ENCODE measurements around the gene SERTM1. TPM values are rescaled to one million over a fixed set of nuclear protein-coding genes. Genes with fewer than 3 reads are reported as not detected.
A peak's percentile ranks its signal among the peaks of the same experiment; 100 is the strongest.

Gene SERTM1
- total RNA-seq, 1 donor from 2014 or later: not detected

- H3K4me3 ChIP-seq (ENCODE audit: low read depth, low read length): no peak overlapping the region
- DNase-seq (ENCODE audit: low read depth): no peak
- no peak for TF ChIP-seq CTCF (conservative IDR thresholded peaks at IDR 0.05; ENCODE audit: low read depth, low read length)
Measured at GRCh38 chr13:36681894-36682624, 8.2 kb downstream of the SERTM1 start.

- H3K4me3 ChIP-seq (ENCODE audit: low read depth, low read length): no peak overlapping the region
- no peak for TF ChIP-seq CTCF (conservative IDR thresholded peaks at IDR 0.05; ENCODE audit: low read depth, low read length)
Measured at GRCh38 chr13:36683701-36684100, 9.9 kb downstream of the SERTM1 start.

GRCh38 chr13:36685927-36686326 lies 12.1 kb downstream of the SERTM1 start:
- peak; percentile 18 for DNase-seq (ENCODE audit: low read depth)
- TF ChIP-seq CTCF (conservative IDR thresholded peaks at IDR 0.05; ENCODE audit: low read depth, low read length): no peak
- H3K4me3 ChIP-seq (ENCODE audit: low read depth, low read length): no peak overlapping the region

More at GRCh38 chr13:36683701-36684100, 9.9 kb downstream of the SERTM1 start:
- no peak for DNase-seq (ENCODE audit: low read depth)

GRCh38 chr13:36696410-36697010 lies 22.7 kb downstream of the SERTM1 start:
- TF ChIP-seq CTCF (conservative IDR thresholded peaks at IDR 0.05; ENCODE audit: low read depth, low read length): no peak
- H3K4me3 ChIP-seq (ENCODE audit: low read depth, low read length): no peak overlapping the region
- DNase-seq (ENCODE audit: low read depth): no peak

GRCh38 chr13:36700170-36700569 lies 26.4 kb downstream of the SERTM1 start:
- H3K4me3 ChIP-seq (ENCODE audit: low read depth, low read length): no peak overlapping the region
- DNase-seq (ENCODE audit: low read depth): no peak
- TF ChIP-seq CTCF (conservative IDR thresholded peaks at IDR 0.05; ENCODE audit: low read depth, low read length): no peak

GRCh38 chr13:36706755-36707154 lies 32.9 kb downstream of the SERTM1 start:
- no peak for DNase-seq (ENCODE audit: low read depth)
- no peak for TF ChIP-seq CTCF (conservative IDR thresholded peaks at IDR 0.05; ENCODE audit: low read depth, low read length)

More at GRCh38 chr13:36706755-36707154, 32.9 kb downstream of the SERTM1 start:
- no peak overlapping the region for H3K4me3 ChIP-seq (ENCODE audit: low read depth, low read length)

Measured in epithelial cell of proximal tubule (primary cell).